Cardiac septum (tissue), 1 donor: ENCODE measurements around the gene AKR1C8. TPM values are rescaled to one million over a fixed set of nuclear protein-coding genes. Genes with fewer than 3 reads are reported as not detected.
"Not testable (repeated sequence)": the region's sequence is repeated elsewhere in the genome, so short reads cannot be mapped to it uniquely, and the experiment has no call there.

Experiments used
- DNase-seq: peaks from one replicate; pipeline ENCODE4 v3.0.0-alpha.2; 2020; ENCODE audit warnings: low spot score
- intact Hi-C: fragments of 100-400 bp; cut with DNase I; formaldehyde crosslinking; loops from one replicate; pipeline ENCODE4 v1.14.0; 2022
- total RNA-seq: library from RNA; stranded (reverse); fragmentation: NEBNext Ultra II Directional; extraction: Animal tissue kit (Norgen Biotek cat#: 25700); gene quantifications from one replicate; pipeline ENCODE4 v1.2.1, GENCODE V29; 2021
- donor health status: DM: no; HTN: no; CAD: no.

The AKR1C8 gene
- total RNA-seq, 1 donor from 2014 or later = 0.86 TPM

DNA sequence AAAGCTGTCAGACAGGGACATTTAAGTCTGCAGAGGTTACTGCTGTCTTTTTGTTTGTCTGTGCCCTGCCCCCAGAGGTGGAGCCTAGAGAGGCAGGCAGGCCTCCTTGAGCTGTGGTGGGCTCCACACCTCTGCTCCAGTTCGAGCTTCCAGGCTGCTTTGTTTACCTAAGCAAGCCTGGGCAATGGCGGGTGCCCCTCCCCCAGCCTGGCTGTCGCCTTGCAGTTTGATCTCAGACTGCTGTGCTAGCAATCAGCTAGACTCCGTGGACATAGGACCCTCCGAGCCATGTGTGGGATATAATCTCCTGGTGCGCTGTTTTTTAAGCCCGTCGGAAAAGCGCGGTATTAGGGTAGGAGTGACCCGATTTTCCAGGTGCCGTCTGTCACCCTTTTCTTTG lies 4.4 kb downstream of the AKR1C8 start:
- DNase-seq, intact Hi-C loops: not testable (repeated sequence)

GRCh38 chr10:5175581-5175980 lies 9.4 kb downstream of the AKR1C8 start:
- intact Hi-C loops, DNase-seq: not testable (repeated sequence)

GRCh38 chr10:5168897-5169420 lies 16.0 kb downstream of the AKR1C8 start:
- intact Hi-C loops = no loop called here
- DNase-seq = no peak

GRCh38 chr10:5165738-5166137 lies 19.2 kb downstream of the AKR1C8 start:
- intact Hi-C loops = no loop called here

GRCh38 chr10:5163487-5163886 lies 21.5 kb downstream of the AKR1C8 start:
- intact Hi-C loops = no loop called here
- DNase-seq = no peak

More at GRCh38 chr10:5165738-5166137, 19.2 kb downstream of the AKR1C8 start:
- DNase-seq = no peak

DNA sequence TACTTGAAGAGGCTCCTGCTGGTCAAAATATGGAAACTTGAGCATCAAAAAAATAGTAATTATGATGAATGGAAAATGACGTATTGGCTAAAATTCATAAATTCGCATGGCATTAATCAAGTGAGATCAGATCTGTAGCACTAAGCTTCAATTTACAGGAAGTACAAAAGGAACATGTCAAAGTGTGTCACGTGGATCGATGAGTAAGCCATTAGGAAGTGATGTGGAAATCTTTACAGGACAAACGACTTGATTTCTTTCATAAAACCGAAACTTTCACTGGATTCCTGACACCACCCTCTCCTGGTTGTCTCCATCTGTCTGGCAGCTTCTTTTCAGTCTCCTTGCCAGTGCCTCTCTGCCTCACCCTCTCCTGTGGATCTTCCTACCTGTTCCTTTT lies 25.8 kb downstream of the AKR1C8 start:
- no peak for DNase-seq
- intact Hi-C loops = no loop called here

- no peak for DNase-seq
- intact Hi-C loops = no loop called here
Measured at GRCh38 chr10:5157501-5157900, 27.4 kb downstream of the AKR1C8 start.

- intact Hi-C loops = no loop called here
- DNase-seq = no peak
Measured at GRCh38 chr10:5155951-5156350, 29.0 kb downstream of the AKR1C8 start.

DNA sequence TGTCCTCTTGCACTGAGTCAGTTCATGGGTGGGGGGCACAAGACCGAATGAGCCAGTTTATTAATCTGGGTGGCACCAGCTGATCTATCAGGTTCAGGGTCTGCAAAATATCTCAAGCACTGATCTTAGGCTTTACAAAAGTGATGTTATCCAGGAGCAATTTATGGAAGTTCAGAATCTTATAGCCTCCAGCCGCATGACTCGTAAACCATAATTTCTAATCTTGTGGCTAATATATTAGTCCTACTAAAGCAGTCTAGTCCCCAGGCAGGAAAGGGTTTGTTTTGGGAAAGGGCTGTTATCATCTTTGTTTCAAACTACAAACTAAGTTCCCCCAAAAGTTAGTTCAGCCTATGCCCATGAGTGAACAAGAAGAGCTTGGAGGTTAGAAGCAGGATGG lies 33.9 kb downstream of the AKR1C8 start:
- intact Hi-C loops = no loop called here
- DNase-seq = no peak

DNA sequence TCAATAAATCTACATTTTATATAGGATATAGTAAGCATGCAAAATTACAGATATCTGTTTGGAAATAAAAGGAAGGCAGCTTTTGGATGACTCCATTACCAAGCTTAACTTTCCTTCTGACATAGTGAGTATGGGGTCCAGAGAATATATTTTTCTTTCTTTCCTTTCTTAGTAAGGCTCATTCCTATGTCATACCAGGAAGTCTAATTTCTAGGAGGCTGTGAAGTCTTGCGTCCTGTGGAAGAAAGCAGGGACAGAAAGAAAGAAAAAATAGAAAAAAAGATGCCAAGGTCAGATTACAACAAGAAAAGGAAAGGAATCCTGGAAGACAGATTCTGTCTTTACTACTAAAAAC lies 36.3 kb downstream of the AKR1C8 start:
- intact Hi-C loops = no loop called here
- no peak for DNase-seq

GRCh38 chr10:5147981-5148677 lies 36.8 kb downstream of the AKR1C8 start:
- DNase-seq = no peak

DNA sequence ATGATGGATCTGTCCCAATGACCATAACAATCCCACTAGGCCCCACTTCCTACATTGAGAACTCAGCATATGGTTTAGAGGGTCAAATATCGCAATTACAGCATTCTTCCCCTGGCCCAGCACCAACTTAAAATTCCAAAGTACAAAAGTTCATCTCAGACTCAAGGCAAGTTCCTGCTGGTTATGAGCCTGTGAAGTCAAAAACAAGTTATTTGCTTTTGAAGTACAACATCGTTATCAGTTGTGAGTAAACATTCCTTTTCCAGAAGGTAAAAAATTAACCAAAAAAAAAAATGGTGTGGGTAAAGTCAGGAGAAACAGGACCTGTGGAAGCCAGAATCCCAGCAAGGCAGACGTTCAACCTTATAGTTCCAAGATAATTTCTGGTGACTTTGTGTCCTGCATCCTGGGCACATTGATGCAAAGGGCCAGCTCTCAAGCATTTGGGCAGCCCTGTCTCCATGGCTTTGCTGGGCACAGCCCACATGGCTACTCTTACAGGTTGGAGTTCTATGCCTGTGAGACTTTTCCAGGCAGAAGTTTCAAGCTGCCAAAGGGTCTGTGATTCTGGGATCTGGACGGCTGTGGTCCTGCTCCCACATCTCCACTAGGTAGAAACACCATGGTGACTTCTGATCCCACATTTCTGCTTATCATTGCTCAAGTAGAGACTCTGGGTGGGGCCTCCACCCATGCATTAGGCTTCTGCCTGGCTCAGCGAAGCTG lies 37.5 kb downstream of the AKR1C8 start:
- intact Hi-C loops = no loop called here
- DNase-seq = no peak

More at GRCh38 chr10:5147981-5148677, 36.8 kb downstream of the AKR1C8 start:
- intact Hi-C loops = no loop called here

DNA sequence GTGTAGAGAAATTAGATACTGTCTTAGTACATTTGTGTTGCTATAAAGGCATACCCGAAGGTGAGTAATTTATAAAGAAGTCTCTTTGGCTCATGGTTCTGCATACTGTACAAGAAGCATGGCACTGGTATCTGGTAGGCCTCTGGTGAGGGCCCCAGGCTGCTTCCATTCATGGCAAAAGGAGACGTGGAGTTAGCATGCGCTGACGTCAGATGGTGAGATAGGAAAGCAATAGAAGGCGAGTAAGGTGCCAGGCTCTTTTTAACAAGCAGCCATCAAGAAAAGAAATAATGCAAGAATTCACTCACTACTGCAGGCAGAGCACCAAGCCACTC lies 38.1 kb downstream of the AKR1C8 start:
- intact Hi-C loops = no loop called here
- no peak for DNase-seq

- intact Hi-C loops = no loop called here
- DNase-seq = no peak
Measured at GRCh38 chr10:5143137-5143536, 41.8 kb downstream of the AKR1C8 start.

GRCh38 chr10:5142199-5142598 lies 42.8 kb downstream of the AKR1C8 start:
- intact Hi-C loops = no loop called here
- DNase-seq = no peak

GRCh38 chr10:5137699-5138098 lies 47.3 kb downstream of the AKR1C8 start:
- intact Hi-C loops, DNase-seq: not testable (repeated sequence)

- intact Hi-C loops = no loop called here
- no peak for DNase-seq
Measured at GRCh38 chr10:5136468-5137087, 48.4 kb downstream of the AKR1C8 start.

DNA sequence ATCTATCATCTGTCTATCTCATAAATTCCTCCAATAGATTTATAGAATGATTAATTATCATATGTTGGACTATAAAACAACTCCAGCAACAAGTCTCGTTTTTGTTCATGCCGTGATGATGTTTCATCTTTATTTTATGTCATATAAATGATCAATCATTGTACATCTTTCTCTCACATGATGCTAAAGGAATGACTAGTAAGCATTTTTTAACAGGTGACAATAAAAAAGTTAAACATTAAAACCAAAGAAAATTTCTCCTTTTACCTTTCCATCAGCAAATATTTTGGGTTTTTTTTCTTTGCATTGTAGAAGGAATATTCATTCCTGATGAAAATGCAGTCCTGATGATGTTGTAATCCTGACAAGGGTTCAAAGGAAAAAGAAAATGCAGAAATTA lies 49.4 kb downstream of the AKR1C8 start:
- intact Hi-C loops = no loop called here
- no peak for DNase-seq

DNA sequence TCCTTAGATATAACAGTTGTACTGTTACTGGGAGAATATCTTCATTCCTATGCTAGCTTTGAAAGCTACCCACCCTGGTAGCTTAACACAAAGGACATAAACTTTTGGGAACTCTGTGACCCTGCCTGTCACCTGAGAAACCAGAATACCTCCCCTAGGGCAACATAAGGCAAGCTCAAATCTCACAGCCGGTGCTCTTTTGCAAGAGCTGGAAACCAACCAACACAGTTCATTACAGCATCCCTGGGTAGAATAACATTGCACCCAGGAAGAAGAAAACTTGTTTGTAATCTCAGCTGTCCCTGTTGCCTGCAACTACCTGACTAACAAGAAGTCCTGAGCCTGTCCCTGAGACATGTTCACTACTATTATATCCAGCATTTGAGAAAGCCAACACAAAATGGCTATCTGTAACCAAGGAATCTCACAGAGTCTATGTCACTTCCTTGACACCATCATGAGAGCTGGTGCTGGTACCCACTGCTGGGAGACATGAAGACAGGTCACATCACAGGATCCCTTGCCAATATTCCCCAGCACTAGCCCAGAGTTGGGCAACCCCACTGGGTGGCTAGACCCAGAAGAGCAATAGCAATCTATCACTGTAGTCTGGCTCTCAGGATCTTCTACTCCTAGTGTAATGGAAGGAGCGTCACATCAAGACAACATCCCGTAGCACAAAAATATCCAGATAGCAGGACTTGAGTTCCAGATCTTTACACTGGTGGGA lies 59.5 kb downstream of the AKR1C8 start:
- DNase-seq = no peak
- intact Hi-C loops = no loop called here

- DNase-seq = no peak
- intact Hi-C loops = no loop called here
Measured at GRCh38 chr10:5123886-5124285, 61.1 kb downstream of the AKR1C8 start.
